GM19238 (cell line): ENCODE data around the gene SLC25A23.
"Not testable (repeated sequence)": the region's sequence is repeated elsewhere in the genome, so short reads cannot be mapped to it uniquely, and the experiment has no call there.

Experiments
- DNase-seq: peaks from one replicate; pipeline ENCODE4 v3.0.0; 2011; ENCODE audit warnings: low spot score; ENCODE audit not compliant: insufficient read length

SLC25A23 gene

GRCh38 chr19:6457958-6458694 lies 1.5 kb downstream of the SLC25A23 start:
- no peak for DNase-seq

GRCh38 chr19:6455924-6456323 lies 3.7 kb downstream of the SLC25A23 start:
- no peak for DNase-seq

GRCh38 chr19:6453951-6454565 lies 5.5 kb downstream of the SLC25A23 start:
- DNase-seq: no peak

- DNase-seq: no peak
These were observed 6.7 kb downstream of the SLC25A23 start for GRCh38 chr19:6452899-6453298.

GRCh38 chr19:6452223-6452614 lies 7.4 kb downstream of the SLC25A23 start:
- no peak for DNase-seq

GRCh38 chr19:6451583-6452222 lies 7.9 kb downstream of the SLC25A23 start:
- no peak for DNase-seq

DNA sequence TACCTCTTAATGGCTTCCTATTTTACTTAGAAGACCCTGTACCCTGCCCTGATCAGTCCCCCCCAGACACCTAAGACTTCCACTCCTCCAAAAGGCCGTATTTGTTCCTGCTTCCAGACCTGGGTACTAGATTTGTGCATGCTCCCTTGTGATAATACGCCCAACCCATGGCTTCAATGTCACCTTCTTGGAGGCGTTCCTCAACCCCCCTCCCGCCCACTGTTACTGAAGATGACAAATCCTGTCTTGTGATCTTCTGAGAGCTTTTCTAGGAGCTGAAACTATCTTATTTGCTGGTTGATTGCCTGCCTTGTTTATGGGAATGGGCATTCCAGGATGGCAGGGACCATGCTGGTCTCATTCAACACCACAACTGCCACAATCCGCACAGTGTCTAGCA lies 9.4 kb downstream of the SLC25A23 start:
- DNase-seq: no peak

- DNase-seq: no peak
These were observed 11.5 kb downstream of the SLC25A23 start for GRCh38 chr19:6448045-6448444.

GRCh38 chr19:6446452-6446851 lies 13.1 kb downstream of the SLC25A23 start:
- DNase-seq: no peak

DNA sequence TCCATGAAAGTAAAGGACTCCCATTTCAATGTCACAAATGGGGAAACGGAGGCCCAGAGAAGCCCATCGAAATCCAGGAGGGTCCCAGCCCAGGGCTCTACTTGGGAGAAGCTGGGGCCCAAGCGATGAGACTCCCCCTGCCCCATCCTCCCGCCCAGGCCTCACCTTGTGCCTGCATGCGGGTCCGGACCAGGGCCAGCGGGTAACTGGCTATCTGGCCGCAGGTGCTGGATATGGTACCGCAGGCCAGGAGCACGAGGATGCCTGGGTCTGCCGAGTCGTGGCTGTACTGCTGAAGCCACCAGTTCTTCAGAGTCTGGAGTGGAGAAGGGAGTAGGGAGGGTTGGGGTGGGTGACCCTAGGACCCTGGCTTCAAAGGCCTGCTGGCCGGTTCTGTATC lies 15.6 kb downstream of the SLC25A23 start:
- no peak for DNase-seq

DNA sequence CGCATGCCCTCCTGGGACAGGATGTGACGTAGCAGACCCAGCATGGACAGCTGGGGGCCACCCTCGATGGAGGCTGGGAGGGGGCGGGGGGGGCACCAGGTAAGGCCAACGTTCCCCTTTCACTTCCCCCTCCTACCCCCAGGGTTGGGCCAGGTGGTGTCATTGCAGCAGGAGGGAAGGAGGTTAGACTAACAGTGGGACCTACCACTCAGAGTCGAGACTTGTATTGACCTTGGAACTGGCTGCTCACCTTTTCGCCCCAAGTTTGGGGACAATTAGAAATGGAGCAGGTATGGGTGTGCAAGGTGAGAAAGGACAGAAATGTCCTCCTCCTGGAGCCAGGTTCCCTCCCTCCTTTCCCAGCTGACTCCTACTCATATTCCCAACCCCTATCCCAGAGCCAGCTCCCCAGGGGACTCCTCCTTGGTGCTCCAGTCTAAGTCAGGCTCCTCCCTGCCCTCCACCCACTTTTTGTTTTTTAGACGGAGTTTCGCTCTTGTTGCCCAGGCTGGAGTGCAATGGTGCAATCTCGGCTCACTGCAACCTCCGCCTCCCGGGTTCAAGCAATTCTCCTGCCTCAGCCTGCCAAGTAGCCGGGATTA lies 17.4 kb downstream of the SLC25A23 start:
- no peak for DNase-seq

DNA sequence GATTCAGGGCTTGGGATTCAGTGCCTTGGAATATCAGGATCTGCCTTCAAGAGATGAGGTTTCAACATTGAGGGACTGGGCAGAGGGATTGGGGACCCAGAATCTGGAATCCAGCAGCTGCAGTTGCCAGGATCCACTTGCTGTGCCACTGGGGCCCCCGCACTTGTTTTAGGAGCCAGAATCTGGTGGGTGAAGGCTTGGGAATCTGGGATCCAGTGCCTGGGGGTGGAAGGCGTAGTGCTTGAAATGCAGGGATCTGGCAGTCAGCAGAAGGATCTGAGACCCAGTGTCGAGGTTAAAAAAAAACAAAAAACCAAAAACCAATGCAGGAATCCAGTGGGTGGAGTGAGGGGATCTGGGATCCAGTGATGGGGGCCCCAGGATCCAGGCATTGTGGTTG lies 18.7 kb downstream of the SLC25A23 start:
- no peak for DNase-seq

DNA sequence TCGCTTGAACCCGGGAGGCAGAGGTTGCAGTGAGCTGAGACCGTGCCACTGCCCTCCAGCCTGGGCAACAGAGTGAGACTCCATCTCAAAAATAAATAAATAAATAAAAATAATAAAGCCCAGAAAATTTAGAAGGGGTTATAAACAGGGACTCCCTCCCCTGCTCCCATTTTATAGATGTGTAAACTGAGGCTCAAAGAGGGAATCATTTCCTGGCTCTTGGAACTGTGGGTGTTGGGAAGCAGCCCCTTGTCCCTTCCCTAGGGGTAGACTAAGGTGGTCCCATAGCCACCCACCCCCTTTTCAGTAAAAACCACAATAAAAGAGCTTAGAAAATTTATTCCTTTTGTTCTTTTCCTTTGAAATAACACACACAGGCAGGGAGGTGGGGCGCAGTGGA lies 19.8 kb downstream of the SLC25A23 start:
- no peak for DNase-seq

DNA sequence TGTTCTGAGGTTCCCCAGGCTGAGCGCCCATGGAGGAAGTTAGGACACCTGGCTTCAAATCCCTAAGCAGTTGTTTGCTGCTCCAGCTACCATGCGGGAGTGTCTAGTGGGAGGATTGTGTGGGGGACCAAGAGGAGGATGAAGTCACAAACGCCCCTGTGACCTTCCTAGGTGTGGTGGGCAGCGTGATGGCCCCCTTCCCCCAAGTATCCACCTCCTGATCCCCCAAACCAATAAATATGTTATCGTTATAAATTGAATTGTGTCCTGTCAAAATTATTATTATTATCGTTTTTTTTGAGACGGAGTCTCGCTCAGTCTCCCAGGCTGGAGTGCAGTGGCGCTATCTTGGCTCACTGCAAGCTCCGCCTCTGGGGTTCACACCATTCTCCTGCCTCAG lies 25.9 kb downstream of the SLC25A23 start, which contains the start of gene SLC25A41:
TSS of gene SLC25A41 (minus strand) at position 101 of the 400 bp plus-strand sequence. CDS start at position 31, 70 bp downstream.
- DNase-seq: no peak

GRCh38 chr19:6433165-6433564 lies 26.4 kb downstream of the SLC25A23 start:
- no peak for DNase-seq

- DNase-seq: no peak
These were observed 27.7 kb downstream of the SLC25A23 start for GRCh38 chr19:6431891-6432290.

DNA sequence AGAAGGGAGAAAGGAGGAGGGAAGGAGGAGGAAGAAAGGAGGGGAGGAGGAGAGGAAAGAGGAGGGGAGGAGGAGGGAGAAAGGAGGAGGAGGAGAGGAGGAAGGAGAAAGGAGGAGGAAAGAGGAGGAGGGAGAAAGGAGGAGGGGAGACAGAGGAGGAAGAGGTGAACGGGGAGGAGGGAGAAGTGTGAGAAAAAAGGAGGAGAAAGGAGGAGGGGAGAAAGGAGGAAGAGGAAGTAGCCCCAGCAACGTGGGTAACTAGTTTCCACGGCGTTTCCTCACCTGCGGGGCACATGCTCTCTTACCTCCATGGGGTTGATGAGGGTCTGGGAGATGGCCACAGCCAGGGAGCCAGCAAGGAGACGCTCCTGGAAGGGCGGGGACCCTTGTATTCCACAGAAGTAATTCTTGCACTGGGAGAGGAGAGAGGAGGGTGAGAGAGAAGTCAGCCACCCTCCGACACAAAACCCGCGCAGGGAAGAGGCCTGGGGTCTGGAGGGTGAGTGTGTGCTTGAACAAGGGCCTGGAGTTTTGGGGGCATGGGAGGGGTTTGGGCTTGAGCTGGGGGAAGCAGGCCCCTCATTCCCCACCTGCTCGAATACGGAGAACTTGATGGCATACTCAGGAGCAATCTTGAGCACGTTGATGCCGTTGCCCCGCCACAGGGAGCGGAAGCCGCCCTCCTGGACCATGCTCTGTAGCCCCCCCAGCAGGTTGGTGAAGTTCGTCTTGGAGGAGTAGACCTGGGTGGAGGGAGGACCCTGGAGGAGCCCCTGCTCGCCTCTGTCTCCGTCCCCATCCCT lies 30.0 kb downstream of the SLC25A23 start:
- no peak for DNase-seq

DNA sequence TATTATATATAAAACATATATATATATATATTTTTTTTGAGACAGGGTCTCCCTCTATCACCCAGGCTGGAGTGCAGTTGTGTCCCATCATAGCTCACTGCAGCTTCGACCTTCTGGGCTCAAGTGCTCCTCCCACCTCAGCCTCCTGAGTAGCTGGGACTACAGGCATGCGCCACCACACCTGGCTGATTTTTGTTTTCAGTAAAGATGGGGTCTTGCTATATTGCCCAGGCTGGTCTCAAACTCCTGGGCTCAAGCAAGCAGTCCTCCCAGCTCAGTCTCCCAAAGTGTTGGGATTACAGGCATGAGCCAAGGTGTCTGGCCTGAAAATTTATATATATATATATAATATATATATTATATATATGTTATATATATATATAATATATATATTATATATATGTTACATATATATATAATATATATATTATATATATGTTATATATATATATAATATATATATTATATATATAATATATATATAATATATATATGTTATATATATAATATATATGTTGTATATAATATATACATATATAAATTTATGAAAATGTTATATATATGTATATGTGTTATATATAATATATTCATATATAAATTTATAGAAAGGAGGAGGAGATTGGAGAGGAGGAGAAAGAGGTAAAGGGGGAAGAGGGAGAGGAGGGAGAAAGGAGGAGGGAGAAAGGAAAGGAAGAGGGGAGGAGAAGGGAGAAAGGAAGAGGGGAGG lies 30.7 kb downstream of the SLC25A23 start:
- DNase-seq: not testable (repeated sequence)

GRCh38 chr19:6427131-6427530 lies 32.5 kb downstream of the SLC25A23 start:
- DNase-seq: no peak

- DNase-seq: no peak
These were observed 33.6 kb downstream of the SLC25A23 start for GRCh38 chr19:6425732-6426620.
